ENCODE data around the gene ZBTB44.
"Not testable (repeated sequence)": the region's sequence is repeated elsewhere in the genome, so short reads cannot be mapped to it uniquely, and the experiment has no call there.

ZBTB44 gene

GRCh38 chr11:130314750-130315285 is at the start of gene ZBTB44:
ZBTB44 (minus strand) TSS chr11:130314917; CDS start chr11:130261873, 53,044 bp downstream.
- peak; percentile 93 for DNase-seq

DNA sequence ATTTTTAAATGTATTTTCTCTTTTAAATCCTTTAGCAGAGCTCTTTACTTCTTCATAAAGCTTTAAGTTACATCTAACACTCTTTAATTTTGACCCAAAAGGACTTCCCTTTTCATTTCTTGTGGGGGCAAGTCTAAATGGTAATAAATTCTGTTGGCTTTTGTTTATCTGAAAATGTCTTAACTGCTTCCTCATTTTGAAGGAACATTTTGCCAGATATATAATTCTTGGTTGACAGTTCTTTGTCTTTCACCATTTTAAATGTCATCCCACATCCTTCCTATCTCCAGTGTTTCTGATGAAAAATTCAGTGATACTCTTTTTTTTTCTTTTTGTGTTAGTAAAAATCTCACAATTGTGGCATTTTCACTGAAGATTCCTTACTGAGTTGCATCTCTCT is 44.7 kb upstream of the ZBTB44 start:
- no peak for DNase-seq

DNA sequence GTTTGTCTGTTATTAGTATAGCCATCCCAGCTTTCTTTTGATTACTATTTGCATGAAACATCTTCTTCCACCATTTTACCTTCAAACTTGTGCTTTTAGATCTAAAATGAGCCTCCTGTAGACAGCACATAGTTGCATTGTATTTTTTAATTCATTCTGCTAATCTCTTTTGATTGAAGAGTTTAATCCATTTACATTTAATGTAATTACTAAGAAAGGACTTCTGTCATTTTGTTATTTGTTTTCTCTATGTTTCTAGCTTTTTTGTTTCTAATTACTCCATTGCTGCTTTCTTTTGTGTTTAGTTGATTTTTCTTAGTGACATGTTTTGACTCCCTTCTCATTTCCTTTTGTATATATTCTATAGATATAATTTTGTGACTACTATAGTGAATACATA is 43.7 kb upstream of the ZBTB44 start:
- DNase-seq, result no peak

- DNase-seq, result no peak
These were observed 32.5 kb upstream of the ZBTB44 start for GRCh38 chr11:130347261-130347660.

DNA sequence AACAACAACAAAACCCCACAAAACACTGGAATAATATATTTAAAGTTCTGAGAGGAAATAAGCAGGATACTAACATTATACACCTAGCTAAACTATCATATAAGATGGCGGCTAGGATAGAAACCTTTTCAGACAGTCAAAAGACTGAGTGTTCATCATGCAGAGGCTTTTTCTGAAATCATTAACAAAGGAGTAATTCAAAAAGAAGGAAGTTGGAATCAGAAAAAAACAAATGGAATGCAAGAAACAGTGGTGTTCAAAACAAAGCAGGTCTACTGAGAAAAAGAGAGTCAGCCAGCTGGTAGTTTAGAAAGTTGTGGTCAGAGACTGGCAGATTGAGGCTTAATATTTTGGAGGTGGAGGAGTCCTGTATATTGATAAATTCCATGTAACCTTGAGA is 30.1 kb upstream of the ZBTB44 start:
- no peak for DNase-seq

DNA sequence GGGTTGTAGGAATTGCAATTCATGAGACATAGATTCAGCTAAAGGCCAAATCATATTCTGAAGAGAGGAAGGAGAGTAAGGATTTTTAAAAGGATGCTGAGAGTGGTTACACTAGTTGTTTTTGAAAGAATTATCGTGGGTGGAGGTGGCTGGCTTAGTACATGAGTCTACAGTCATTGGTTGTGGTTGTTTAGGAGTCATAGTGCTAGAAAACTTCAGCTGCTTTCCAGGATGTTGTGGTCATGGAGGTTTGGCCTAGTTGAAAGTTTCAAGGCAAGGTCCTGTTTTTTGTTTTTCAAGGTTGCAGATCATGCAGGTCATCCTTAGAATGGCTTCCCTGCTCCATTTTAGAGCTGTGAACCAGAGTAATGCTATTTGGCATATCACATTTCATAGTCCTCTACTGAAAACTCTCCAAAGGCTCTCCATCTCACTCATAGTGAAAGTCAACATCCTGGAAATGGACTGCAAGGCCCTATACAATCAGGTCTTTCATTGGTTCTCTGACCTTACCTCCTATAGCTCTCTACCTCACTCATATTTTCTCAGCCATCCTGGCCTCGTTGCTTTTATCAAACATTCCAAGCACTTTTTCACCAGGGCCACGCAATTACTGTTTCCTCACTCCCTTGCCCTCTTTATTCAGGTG is 26.1 kb upstream of the ZBTB44 start:
- DNase-seq, result peak; percentile 62

DNA sequence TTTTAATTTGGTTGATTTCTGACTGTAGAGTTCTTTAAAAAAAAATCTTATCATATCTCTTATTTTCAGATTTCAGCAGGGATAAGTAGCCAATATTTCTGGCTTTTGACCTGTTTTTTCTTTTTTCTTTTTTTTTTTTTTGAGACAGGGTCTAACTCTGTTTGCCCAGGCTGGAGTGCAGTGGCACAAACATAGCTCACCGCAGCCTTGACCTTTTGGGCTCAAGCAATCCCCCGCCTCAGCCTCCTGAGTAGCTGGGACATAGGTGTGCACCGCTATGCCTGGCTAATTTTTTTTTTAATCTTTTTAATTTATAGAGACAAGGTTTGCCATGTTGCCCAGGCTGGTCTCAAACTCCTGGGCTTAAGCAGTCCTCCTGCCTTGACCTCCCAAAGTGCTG is 23.9 kb upstream of the ZBTB44 start:
- DNase-seq, result no peak

DNA sequence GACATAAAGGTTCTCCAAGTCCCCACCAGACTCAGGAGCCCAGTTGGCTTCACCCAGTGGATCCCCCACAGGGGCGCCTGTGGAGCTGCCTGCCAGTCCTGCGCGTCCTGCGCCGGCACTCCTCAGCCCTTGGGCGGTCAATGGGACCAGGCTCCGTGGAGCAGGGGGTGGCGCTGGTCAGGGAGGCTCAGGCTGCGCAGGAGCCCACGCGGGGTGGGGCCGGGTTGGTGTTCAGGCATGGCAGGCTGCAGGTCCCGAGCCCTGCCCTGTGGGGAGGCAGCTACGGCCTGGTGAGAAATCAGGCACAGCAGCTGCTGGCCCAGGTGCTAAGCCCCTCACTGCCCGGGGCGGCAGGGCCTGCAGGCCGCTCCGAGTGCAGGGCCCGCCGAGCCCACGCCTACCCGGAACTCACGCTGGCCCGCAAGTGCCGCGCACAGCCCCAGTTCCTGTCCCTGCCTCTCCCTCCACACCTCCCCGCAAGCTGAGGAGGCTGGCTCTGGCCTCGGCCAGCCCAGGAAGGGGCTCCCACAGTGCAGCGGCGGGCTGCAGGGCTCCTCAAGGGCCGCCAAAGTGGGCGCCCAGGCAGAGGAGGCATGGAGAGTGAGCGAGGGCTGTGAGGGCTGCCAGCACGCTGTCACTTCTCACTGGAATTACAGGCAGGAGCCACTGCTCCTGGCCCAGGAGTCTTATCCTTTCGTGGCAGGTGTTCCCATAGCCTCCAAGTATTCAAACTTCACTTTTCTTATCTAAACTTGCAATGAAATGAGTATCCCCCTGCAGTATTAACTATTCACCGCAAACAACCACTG is 22.8 kb upstream of the ZBTB44 start:
- no peak for DNase-seq

- not testable (repeated sequence) for DNase-seq
These were observed 16.7 kb upstream of the ZBTB44 start for GRCh38 chr11:130331397-130331796.

DNA sequence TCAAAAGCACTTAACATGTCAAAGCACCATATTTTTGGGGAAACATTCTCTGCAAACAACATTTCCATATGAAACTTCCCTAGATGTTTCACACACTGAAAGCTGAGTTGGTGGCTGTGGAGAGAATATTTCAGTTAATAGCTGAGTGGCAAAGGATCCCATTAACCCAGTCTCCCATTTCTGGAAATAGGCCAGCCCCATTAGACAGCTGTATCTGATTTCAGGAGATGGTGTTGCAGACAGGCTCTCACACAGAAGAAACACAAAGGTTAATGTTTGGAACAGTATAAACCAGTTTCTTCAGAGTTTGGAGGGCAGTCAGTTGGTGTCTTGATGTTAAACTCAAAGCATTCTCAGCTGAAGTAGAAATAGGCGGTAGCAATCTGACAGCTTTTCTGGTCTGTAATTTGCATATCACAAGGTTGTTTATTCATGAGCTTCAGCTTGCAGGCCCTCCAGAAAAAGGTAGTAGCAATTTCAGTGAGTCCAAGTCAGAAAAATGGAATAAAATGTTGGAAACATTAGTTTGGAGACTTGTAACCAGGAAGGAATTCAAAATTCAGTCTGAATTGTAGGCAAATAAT is 15.5 kb upstream of the ZBTB44 start:
- no peak for DNase-seq

GRCh38 chr11:130328420-130328819 is 13.7 kb upstream of the ZBTB44 start:
- no peak for DNase-seq

DNA sequence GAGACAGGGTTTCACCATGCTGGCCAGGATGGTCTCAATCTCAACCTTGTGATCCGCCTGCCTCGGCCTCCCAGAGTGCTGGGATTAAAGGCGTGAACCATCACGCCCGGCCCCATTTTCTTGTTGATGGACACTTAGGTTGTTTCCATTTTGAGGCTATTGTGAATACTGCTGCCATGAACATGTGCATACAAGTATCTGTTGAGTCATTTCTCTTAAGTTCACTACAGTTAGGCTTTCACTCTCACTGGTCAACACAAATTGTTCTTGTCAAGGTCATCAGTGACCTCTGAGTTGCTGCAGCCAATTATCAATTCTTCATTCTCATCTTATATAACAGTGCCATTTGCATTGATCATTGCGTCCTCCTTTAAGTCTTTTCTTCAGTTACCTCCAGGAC is 13.0 kb upstream of the ZBTB44 start:
- no peak for DNase-seq

- no peak for DNase-seq
These were observed 11.0 kb upstream of the ZBTB44 start for GRCh38 chr11:130325691-130326090.

DNA sequence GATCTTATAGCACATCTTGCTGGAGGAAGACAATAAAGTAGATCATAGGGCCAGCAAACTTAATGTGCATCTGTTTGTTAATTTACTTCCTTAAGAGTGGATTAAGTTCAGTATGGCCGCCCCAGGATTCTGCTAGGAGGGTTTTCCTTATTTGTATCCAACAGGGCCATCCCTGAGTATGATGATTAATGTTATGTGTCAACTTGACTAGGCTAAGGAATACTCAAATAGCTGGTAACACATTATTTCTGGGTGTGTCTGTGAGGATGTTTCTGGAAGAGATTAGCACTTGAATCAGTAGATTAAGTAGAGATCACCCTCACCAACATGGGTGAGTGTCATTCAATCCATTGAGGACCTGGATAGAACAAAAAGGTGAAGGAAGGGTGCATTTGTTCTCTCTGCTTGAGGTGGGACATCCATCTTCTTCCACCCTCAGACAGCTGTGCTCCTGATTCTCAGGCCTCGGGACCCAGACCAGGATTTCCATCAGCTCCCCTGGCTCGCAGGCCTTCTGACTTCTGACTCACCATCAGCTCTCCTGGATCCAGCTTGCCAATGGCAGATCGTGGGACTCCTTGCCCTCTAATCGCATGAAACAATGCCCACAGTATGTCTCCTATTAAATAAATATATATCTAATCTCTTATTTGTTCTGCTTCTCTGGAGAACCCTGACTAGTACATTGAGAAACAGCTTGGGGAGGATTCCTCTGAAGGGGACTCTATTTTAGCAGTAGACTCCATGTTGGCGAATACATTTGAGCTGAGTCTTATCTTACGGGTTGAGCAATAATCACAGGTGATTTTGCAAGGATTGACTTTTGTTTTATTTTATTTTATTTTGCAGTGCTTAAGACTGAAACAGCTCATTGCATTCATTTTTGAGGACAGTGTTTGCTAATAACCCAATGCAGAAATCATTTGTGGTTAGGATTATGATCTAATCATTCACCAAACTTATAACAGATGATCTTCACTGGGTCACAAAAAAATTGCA is 9.0 kb upstream of the ZBTB44 start:
- DNase-seq, result no peak

DNA sequence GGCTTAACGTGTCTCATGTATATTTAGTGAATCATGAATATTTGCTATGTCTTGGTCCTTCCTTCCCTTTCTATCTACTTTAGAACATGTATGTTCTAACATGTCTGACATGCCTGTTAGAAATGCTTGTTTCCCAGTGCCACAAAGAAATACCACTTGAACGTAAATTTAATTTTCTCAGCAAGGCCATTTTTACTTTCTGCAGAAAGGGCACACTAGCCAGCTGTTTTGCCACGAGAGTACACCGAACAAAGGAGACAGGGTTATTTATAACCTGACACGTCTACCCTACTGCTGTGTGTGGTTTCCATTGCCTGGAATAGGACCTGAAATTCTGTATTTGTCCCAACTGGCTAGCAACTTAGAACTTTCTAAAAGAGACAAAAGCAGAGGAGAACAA is 7.4 kb upstream of the ZBTB44 start:
- DNase-seq, result no peak

- DNase-seq, result no peak
These were observed 3.4 kb upstream of the ZBTB44 start for GRCh38 chr11:130318031-130318673.

DNA sequence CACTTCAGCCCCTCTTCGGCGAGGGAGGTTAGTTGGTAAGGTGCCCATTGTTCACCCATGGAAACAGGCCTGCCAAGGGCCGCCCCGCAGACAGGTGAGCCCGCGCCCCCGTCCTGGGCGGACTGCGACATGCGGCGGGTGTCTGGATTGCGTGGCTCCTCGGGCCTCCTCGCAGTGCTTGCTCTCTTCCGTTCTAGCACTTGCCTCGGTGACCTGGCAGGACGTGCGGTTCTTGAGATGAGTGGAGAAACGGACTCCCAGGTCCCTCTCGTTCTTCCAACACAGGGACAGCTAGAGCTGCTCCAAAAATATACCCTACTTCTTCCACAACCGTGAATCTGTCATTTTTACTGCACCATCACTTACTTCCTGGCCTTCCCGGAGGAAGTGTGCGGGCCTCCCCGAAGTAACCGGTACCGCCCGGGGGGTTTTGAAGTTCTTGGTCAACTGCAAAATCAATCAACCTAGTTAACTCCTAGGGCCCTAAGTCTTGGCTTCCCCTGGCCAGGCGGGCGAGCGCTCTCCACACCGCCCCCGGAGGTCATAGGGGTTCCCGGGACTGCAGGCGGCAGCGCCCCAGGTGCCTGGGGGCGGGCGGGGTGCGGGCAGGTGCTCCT is 745 bp upstream of the ZBTB44 start:
- peak; percentile 74 for DNase-seq

GRCh38 chr11:130314184-130314749 is 450 bp downstream of the ZBTB44 start:
- peak; percentile 66 for DNase-seq

- DNase-seq, result peak; percentile 11
These were observed 1.1 kb downstream of the ZBTB44 start for GRCh38 chr11:130313383-130314183.

GRCh38 chr11:130312046-130312445 is 2.7 kb downstream of the ZBTB44 start:
- no peak for DNase-seq
